Measurements from ENCODE around the gene CUZD1.

DNA sequence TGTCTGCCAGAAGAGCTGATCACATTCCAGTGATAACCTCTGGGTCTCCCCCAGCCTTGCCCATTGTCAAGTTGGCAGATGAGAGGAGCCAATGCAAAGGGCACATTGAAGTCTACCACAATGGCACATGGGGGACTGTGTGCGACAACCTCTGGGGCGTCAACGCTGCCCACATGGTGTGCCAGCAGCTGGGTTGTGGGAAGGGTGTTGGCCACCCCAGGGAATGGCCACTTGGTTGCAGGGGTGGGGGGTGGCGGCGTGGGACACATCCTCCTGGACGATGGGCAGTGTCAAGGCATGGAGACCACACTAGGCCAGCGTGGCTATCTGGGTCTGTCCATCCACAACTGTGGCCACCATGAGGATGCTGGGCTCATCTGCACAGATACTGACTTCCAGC, 43.4 kb downstream of the CUZD1 start:
- TF ChIP-seq, protein P1, sequence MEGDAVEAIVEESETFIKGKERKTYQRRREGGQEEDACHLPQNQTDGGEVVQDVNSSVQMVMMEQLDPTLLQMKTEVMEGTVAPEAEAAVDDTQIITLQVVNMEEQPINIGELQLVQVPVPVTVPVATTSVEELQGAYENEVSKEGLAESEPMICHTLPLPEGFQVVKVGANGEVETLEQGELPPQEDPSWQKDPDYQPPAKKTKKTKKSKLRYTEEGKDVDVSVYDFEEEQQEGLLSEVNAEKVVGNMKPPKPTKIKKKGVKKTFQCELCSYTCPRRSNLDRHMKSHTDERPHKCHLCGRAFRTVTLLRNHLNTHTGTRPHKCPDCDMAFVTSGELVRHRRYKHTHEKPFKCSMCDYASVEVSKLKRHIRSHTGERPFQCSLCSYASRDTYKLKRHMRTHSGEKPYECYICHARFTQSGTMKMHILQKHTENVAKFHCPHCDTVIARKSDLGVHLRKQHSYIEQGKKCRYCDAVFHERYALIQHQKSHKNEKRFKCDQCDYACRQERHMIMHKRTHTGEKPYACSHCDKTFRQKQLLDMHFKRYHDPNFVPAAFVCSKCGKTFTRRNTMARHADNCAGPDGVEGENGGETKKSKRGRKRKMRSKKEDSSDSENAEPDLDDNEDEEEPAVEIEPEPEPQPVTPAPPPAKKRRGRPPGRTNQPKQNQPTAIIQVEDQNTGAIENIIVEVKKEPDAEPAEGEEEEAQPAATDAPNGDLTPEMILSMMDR (IDR thresholded peaks at IDR 0.05; ENCODE audit: insufficient read depth, low read length), result no peak
- no peak for TF ChIP-seq GABPA (IDR thresholded peaks at IDR 0.05; ENCODE audit: low read depth)
